ENCODE measurements around the gene PIBF1.

DNA sequence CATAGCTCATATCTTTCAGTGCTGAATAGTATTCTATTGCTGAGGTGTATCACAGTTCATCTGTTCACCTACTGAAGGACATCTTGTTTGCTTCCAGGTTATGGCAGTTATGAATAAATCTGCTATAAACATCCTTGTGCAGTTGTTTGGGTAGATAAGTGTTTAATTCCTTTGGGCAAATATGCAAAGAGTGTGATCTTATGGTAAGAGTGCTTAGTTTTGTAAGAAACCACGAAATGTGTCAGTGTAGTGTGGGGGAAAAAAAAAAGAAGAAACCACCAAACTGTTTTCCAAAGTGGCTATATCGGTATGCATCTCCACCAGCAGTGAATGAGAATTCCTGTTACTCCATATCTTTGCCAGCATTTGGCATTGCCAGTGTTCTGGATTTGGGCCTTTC is 93.3 kb downstream of the PIBF1 start:
- TF ChIP-seq, protein P1, sequence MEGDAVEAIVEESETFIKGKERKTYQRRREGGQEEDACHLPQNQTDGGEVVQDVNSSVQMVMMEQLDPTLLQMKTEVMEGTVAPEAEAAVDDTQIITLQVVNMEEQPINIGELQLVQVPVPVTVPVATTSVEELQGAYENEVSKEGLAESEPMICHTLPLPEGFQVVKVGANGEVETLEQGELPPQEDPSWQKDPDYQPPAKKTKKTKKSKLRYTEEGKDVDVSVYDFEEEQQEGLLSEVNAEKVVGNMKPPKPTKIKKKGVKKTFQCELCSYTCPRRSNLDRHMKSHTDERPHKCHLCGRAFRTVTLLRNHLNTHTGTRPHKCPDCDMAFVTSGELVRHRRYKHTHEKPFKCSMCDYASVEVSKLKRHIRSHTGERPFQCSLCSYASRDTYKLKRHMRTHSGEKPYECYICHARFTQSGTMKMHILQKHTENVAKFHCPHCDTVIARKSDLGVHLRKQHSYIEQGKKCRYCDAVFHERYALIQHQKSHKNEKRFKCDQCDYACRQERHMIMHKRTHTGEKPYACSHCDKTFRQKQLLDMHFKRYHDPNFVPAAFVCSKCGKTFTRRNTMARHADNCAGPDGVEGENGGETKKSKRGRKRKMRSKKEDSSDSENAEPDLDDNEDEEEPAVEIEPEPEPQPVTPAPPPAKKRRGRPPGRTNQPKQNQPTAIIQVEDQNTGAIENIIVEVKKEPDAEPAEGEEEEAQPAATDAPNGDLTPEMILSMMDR (conservative IDR thresholded peaks at IDR 0.05; ENCODE audit: low read depth, low read length), result no peak
- TF ChIP-seq EZH2 (IDR thresholded peaks at IDR 0.05; ENCODE audit: borderline replicate concordance, low read depth, low read length, poor library complexity, severe bottlenecking), result no peak

Data from A673 (cell line).